ENCODE results near the gene KCNN4.

Gene KCNN4

GRCh38 chr19:43768273-43769050, 12.3 kb downstream of the KCNN4 start:
- H3K9me2 ChIP-seq (replicated peaks; ENCODE audit: low read depth, low read length) = no peaks in the 10 kb centered on the region
- H3K79me2 ChIP-seq (ENCODE audit: insufficient read depth, low read length) = no peaks in the 10 kb centered on the region; the same call in 1 of the 2 replicates
- no peak overlapping the region for H3K9ac ChIP-seq (ENCODE audit: low read depth, low read length, poor library complexity, severe bottlenecking)
- H3K4me2 ChIP-seq (ENCODE audit: low read depth, low read length, poor library complexity, severe bottlenecking) = no peak overlapping the region
- H4K20me1 ChIP-seq (ENCODE audit: insufficient read depth, low read length, poor library complexity, severe bottlenecking) = no peaks in the 10 kb centered on the region
- H3K9me3 ChIP-seq (ENCODE audit: insufficient read depth, low read depth, low read length) = no peaks in the 10 kb centered on the region
- H3K27me3 ChIP-seq (ENCODE audit: insufficient read depth, low read length, poor library complexity, severe bottlenecking) = no peaks in the 10 kb centered on the region
- no peaks in the 10 kb centered on the region for H3F3A ChIP-seq (ENCODE audit: low read depth)
- no peak overlapping the region for H3K4me3 ChIP-seq (ENCODE audit: low read length, poor library complexity, severe bottlenecking)
- H3K4me1 ChIP-seq (ENCODE audit: insufficient read depth, low read length, poor library complexity, severe bottlenecking) = no peaks in the 10 kb centered on the region
- H3K36me3 ChIP-seq (ENCODE audit: insufficient read depth, low read length) = peaks cover 11% of the 10 kb centered on the region; the same call in 1 of the 2 replicates
- H2AFZ ChIP-seq (ENCODE audit: low read length) = no peak overlapping the region
- TF ChIP-seq EZH2phosphoT487 (IDR thresholded peaks at IDR 0.05; ENCODE audit: borderline replicate concordance) (no peak), CTCF (conservative IDR thresholded peaks at IDR 0.05; ENCODE audit: low read length) (no peak)

- TF ChIP-seq CTCF (conservative IDR thresholded peaks at IDR 0.05; ENCODE audit: low read length) (no peak), EZH2phosphoT487 (IDR thresholded peaks at IDR 0.05; ENCODE audit: borderline replicate concordance) (no peak)
- no peak overlapping the region for H3K4me2 ChIP-seq (ENCODE audit: low read depth, low read length, poor library complexity, severe bottlenecking)
- peaks cover 11% of the 10 kb centered on the region; the same call in 1 of the 2 replicates for H3K36me3 ChIP-seq (ENCODE audit: insufficient read depth, low read length)
- H4K20me1 ChIP-seq (ENCODE audit: insufficient read depth, low read length, poor library complexity, severe bottlenecking) = no peaks in the 10 kb centered on the region
- H3K9ac ChIP-seq (ENCODE audit: low read depth, low read length, poor library complexity, severe bottlenecking) = no peak overlapping the region
- H3F3A ChIP-seq (ENCODE audit: low read depth) = no peaks in the 10 kb centered on the region
- H2AFZ ChIP-seq (ENCODE audit: low read length) = no peak overlapping the region
- no peaks in the 10 kb centered on the region for H3K9me3 ChIP-seq (ENCODE audit: insufficient read depth, low read depth, low read length)
- H3K79me2 ChIP-seq (ENCODE audit: insufficient read depth, low read length) = no peaks in the 10 kb centered on the region
- no peak overlapping the region for H3K4me3 ChIP-seq (ENCODE audit: low read length, poor library complexity, severe bottlenecking)
- no peaks in the 10 kb centered on the region for H3K27me3 ChIP-seq (ENCODE audit: insufficient read depth, low read length, poor library complexity, severe bottlenecking)
- no peaks in the 10 kb centered on the region for H3K4me1 ChIP-seq (ENCODE audit: insufficient read depth, low read length, poor library complexity, severe bottlenecking)
- H3K9me2 ChIP-seq (replicated peaks; ENCODE audit: low read depth, low read length) = no peaks in the 10 kb centered on the region
Observed at GRCh38 chr19:43767818-43768217, 13.0 kb downstream of the KCNN4 start.

- TF ChIP-seq CTCF (conservative IDR thresholded peaks at IDR 0.05; ENCODE audit: low read length) (no peak), EZH2phosphoT487 (IDR thresholded peaks at IDR 0.05; ENCODE audit: borderline replicate concordance) (no peak)
- no peak overlapping the region for H3K4me3 ChIP-seq (ENCODE audit: low read length, poor library complexity, severe bottlenecking)
- no peaks in the 10 kb centered on the region for H3K27me3 ChIP-seq (ENCODE audit: insufficient read depth, low read length, poor library complexity, severe bottlenecking)
- no peak overlapping the region for H2AFZ ChIP-seq (ENCODE audit: low read length)
- H3K4me2 ChIP-seq (ENCODE audit: low read depth, low read length, poor library complexity, severe bottlenecking) = no peak overlapping the region
- H3K36me3 ChIP-seq (ENCODE audit: insufficient read depth, low read length) = peaks cover 11% of the 10 kb centered on the region; the same call in 1 of the 2 replicates
- no peaks in the 10 kb centered on the region for H3F3A ChIP-seq (ENCODE audit: low read depth)
- H3K9ac ChIP-seq (ENCODE audit: low read depth, low read length, poor library complexity, severe bottlenecking) = no peak overlapping the region
- H3K4me1 ChIP-seq (ENCODE audit: insufficient read depth, low read length, poor library complexity, severe bottlenecking) = no peaks in the 10 kb centered on the region
- H4K20me1 ChIP-seq (ENCODE audit: insufficient read depth, low read length, poor library complexity, severe bottlenecking) = no peaks in the 10 kb centered on the region
- no peaks in the 10 kb centered on the region for H3K79me2 ChIP-seq (ENCODE audit: insufficient read depth, low read length)
- H3K9me2 ChIP-seq (replicated peaks; ENCODE audit: low read depth, low read length) = no peaks in the 10 kb centered on the region
- no peaks in the 10 kb centered on the region for H3K9me3 ChIP-seq (ENCODE audit: insufficient read depth, low read depth, low read length)
Observed at GRCh38 chr19:43767316-43767715, 13.5 kb downstream of the KCNN4 start.

Measured in Loucy (cell line).